GM10847 (cell line): Measurements from ENCODE around the gene TPO.

Source experiments
- POLR2A ChIP-seq: IDR thresholded peaks from 2 replicates; pipeline ENCODE4 v1.6.1; 2011; ENCODE audit not compliant: insufficient read length; ENCODE audit errors: extremely low read depth

TPO gene

DNA sequence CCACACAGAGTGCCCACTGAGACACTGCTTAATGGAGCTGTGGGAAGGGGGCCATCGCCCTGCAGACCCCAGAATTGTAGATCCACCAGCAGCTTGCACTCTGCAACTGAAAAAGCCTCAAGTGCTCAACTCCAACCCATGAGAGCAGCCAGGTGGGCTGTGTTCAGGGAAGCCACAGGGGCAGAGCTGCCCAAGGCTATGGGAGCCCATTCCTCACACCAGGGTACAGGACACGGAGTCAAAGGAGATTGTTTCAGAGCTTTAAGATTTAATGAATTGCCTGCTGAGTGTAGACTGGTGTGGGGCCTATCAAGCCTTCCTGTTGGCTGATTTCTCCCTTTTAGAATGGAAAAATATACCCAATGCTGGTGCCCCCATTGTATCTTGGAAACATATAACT is 17.2 kb downstream of the TPO start:
- no peak for TF ChIP-seq POLR2A

GRCh38 chr2:1431886-1432400 is 18.7 kb downstream of the TPO start:
- TF ChIP-seq POLR2A = no peak

GRCh38 chr2:1432726-1433125 is 19.5 kb downstream of the TPO start:
- TF ChIP-seq POLR2A = no peak

GRCh38 chr2:1436369-1436768 is 23.1 kb downstream of the TPO start:
- TF ChIP-seq POLR2A = no peak

DNA sequence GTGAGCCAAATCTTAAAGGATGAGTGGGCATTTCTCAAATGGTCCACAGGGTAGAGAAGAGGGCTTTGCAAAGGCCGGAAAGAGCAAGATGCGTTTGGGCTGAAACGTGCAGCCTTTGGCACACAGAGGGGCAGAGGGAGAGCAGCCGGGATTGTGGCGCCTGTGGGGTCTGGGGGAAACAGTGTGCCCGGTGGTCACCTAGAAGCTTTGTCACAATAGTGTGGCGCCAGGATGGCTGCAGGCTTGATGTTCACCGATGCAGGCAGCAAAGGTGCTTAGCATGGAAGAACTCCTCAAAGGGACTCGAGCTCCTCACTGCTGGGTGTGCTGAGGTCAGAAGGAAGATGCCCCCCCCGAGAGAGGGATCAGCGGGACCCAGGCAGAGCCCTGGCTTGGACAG is 23.8 kb downstream of the TPO start:
- no peak for TF ChIP-seq POLR2A

DNA sequence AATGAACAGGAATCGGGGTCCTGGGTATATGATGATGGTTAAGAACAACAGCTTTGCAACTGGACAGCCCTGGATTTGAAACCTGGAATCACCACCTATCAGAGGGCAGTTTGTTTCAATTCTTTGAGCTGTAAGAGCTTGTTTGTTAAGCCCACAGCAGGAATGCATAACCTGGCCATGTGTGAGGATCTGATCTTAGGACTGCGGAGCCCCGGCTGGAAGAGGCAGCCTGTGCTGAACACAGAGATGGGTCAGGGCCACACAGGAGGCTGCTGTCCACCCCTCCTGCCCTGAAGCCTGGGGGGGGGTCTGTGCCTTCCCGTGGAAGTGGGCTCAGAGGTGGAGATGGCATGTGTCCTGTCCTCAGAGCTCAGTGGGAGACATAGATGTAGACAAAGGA is 24.3 kb downstream of the TPO start:
- TF ChIP-seq POLR2A = no peak

DNA sequence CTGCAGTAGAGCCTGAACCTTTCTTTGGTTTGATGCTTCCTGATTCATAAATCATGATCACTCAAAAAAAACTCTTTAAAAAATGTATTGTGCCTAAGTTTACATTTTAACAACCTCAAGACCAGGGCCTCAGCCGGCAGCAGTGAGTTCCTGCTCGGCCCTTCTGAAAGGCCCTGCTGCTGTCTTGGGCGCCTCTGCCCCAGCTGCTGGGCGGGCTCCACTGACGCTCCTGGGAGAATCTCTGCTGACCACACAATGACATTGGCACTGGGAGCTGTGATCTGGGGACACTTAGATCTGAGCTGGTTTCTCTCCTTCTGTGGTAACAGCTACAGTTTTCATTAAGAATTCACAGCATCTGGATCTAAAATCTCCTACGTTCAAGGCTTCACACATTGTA is 25.7 kb downstream of the TPO start:
- TF ChIP-seq POLR2A = no peak

DNA sequence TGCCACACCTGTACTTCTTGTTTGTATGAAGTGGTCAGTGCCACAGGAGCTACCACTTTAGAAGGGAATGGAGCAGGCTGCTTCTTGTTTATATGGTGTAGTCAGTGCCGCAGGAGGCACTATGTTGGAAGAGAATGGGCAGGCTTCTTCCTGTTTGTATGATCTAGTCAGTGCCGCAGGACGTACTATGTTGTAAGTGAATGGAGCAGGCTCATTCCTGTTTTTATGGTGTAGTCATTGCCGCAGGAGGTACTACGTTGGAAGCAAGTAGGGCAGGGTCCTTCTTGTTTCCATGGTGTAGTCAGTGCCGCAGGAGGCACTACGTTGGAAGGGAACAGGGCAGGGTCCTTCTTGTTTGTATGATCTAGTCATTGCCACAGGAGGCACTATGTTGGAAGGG is 27.3 kb downstream of the TPO start:
- TF ChIP-seq POLR2A = no peak

DNA sequence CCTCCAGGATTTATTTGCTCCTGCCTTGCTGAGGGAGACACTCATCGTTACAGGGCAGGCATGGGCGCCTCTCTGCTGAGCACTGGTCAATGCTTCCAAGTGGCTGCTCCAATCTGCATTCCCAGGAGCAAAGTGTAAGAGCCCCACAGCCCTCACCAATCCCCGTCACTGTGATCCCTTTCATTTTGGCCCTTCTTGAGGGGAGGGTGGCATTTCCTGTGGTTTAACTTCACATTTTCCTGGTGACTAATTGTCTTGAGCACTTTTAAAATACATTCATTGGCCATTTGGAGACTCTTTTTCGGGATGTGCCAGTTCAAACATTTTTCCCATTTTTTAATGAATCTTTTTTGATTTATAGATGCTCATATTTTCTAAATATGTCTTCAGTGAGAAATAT is 33.0 kb downstream of the TPO start:
- no peak for TF ChIP-seq POLR2A

GRCh38 chr2:1448009-1448408 is 34.7 kb downstream of the TPO start:
- TF ChIP-seq POLR2A = no peak

DNA sequence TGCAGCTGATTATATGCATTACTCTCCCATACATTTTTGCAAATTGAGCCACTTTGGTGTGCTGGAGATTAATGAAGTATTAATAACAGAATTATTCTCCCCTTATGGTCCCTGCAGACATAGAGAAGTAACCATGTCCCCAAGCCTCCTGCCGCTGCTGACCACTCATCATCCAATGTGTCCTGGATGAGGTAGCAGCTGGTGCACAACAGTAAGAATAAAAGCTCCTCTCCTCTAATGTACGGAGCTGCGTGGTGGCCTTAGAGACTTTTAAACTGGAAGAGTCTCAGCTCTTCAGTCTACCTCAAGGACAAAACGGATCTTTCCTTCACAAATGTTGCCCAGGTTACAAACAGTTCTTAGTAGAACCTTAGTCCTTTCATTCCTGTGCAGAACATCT is 37.7 kb downstream of the TPO start:
- no peak for TF ChIP-seq POLR2A

GRCh38 chr2:1451422-1451821 is 38.2 kb downstream of the TPO start:
- no peak for TF ChIP-seq POLR2A

GRCh38 chr2:1453561-1453960 is 40.3 kb downstream of the TPO start:
- TF ChIP-seq POLR2A = no peak

- TF ChIP-seq POLR2A = no peak
Measured at GRCh38 chr2:1454346-1454745, 41.1 kb downstream of the TPO start.

- TF ChIP-seq POLR2A = no peak
Measured at GRCh38 chr2:1455466-1455865, 42.2 kb downstream of the TPO start.

DNA sequence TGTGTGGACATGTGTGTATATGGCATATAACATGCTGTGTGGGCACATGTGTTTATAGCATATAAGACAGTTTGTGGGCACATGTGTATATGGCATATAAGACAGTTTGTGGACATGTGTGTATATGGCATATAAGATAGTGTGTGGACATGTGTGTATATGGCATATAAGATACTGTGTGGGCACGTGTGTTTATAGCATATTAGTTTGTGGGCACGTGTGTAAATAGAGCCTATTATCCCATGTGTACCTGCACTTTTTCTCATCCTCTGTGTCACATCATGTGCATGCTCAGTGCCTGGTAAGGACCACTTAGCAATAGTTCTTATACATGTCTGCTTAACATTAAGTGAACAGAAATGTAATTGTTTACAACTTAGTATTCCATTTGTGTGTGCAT is 45.2 kb downstream of the TPO start:
- no peak for TF ChIP-seq POLR2A

- TF ChIP-seq POLR2A = no peak
Measured at GRCh38 chr2:1459727-1460126, 46.5 kb downstream of the TPO start.
